ENCODE measurements around the gene CCDC81. TPM values are rescaled to one million over a fixed set of nuclear protein-coding genes. Genes with fewer than 3 reads are reported as not detected.

CCDC81 gene
- total and polyA plus RNA-seq, 4 experiments from 2014 or later = 0.20 to 1.5 (median 0.90) TPM; not detected in 1

DNA sequence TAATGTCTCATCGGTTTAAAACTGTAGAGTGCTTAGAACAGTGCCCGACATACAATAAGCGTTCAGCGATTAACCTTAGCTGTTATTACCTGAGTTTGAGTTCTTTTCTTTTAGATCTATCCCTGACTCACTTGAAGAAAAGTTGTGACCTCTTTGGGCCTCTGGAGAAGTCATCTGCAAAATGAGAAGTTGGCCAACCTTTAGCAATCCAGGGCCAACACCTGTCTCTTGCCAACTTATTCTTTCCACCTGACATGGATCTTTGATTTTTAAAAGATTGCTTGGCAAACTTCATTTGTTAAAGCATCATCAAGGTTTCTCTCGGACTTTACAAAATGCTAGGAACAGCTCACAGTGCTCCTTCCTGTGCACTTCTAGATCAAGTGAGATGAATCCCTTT, 89.3 kb downstream of the CCDC81 start:
- no peak overlapping the region for H3K4me3 Mint-ChIP-seq
- Histone ChIP-seq H3K9me3 (ENCODE audit: control insufficient read depth in 1 of 2, low read length in 2 of 2) (no peaks in the 10 kb centered on the region), H3K27ac (ENCODE audit: low read depth, low read length) (no peak overlapping the region), H3K4me1 (ENCODE audit: insufficient read depth, low read length) (no peaks in the 10 kb centered on the region), H3K27me3 (ENCODE audit: insufficient read depth, low read length) (no peaks in the 10 kb centered on the region), H3K4me3 (ENCODE audit: low read length in 2 of 2) (no peak overlapping the region), H3K36me3 (ENCODE audit: insufficient read depth, low read length) (no peaks in the 10 kb centered on the region)
- no peaks in the 10 kb centered on the region for H3K9me3 Mint-ChIP-seq
- H3K36me3 Mint-ChIP-seq = no peaks in the 10 kb centered on the region
- CTCF ChIA-PET (ENCODE audit: partially characterized antibody) = no interaction called here
- POLR2A ChIA-PET (ENCODE audit: partially characterized antibody) = no interaction called here
- H3K27me3 Mint-ChIP-seq = peaks cover 0 to 2% of the 10 kb centered on the region in 2 donors
- H3K4me1 Mint-ChIP-seq = peaks cover 0 to 2% (median 0%) of the 10 kb centered on the region in 4 donors
- intact Hi-C loops (cut with micrococcal nuclease) = no loop called here
- DNase-seq = no peak
- H3K27ac Mint-ChIP-seq = no peak overlapping the region

DNA sequence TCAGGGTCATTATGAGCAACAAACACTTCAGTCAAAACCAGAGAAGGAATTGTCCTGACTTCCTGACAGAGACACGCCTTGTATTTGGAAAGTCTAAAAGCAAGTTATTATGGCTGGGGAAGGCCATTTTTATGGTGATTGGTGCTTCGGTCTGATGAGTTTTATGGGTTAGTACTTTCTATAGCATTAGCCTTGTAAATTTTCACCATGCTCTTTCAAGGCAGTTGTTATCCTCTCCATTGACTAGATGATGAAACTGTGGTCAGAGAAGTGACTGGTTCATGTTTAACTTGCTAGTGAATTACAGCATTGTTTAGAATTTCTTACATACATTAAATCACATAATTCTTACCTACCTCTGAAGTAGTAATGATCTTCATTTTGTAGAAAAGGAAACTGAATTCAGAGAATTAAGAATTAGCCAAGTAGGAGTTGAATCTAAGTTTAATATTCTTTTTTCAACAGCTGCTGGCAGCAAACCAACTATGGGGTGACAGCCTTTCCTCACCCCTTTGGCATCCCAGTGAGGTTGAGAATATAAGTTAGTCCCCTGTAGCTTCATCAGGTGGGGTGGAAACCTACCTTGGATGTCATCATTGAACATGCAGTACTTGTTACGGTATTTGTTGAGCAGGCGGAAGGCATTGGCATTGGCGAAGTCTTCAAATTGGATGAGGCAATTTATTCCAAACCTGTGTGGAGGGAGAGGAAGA, 90.0 kb downstream of the CCDC81 start:
- Mint-ChIP-seq H3K4me3 (no peak overlapping the region), H3K9me3 (no peaks in the 10 kb centered on the region), H3K27me3 (peaks cover 0 to 2% of the 10 kb centered on the region in 2 donors), H3K4me1 (peaks cover 0 to 2% (median 0%) of the 10 kb centered on the region in 4 donors), H3K27ac (no peak overlapping the region), H3K36me3 (no peaks in the 10 kb centered on the region)
- Histone ChIP-seq H3K9me3 (ENCODE audit: control insufficient read depth in 1 of 2, low read length in 2 of 2) (no peaks in the 10 kb centered on the region), H3K27me3 (ENCODE audit: insufficient read depth, low read length) (no peaks in the 10 kb centered on the region), H3K4me1 (ENCODE audit: insufficient read depth, low read length) (no peaks in the 10 kb centered on the region), H3K36me3 (ENCODE audit: insufficient read depth, low read length) (no peaks in the 10 kb centered on the region), H3K27ac (ENCODE audit: low read depth, low read length) (no peak overlapping the region), H3K4me3 (ENCODE audit: low read length in 2 of 2) (no peak overlapping the region)
- DNase-seq = no peak
- intact Hi-C loops (cut with micrococcal nuclease) = no loop called here
- CTCF ChIA-PET (ENCODE audit: partially characterized antibody) = interaction anchor here (1.2 to 1.5 kb wide), 2 partner anchors 311 to 357 kb away, joined by 3 read pairs; no protein-coding TSS in a partner anchor
- POLR2A ChIA-PET (ENCODE audit: partially characterized antibody) = no interaction called here

DNA sequence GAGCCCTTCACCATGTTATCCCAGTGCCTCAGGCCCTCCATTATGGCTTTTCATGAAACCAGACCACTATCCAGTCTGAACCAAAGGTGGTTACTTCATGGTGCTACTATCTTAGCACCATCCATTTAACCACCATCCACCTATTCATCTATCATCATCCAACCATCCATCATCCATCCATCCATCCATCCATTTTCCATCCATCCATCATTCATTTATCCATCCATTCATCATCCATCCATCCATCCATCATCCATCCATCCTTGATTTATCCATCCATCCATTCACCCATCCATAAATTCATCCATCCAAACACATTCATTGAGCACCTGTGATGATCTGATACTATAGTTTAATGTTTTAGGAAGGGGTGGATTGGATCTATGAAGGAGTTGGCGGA, 93.5 kb downstream of the CCDC81 start:
- H3K36me3 Mint-ChIP-seq = no peaks in the 10 kb centered on the region

DNA sequence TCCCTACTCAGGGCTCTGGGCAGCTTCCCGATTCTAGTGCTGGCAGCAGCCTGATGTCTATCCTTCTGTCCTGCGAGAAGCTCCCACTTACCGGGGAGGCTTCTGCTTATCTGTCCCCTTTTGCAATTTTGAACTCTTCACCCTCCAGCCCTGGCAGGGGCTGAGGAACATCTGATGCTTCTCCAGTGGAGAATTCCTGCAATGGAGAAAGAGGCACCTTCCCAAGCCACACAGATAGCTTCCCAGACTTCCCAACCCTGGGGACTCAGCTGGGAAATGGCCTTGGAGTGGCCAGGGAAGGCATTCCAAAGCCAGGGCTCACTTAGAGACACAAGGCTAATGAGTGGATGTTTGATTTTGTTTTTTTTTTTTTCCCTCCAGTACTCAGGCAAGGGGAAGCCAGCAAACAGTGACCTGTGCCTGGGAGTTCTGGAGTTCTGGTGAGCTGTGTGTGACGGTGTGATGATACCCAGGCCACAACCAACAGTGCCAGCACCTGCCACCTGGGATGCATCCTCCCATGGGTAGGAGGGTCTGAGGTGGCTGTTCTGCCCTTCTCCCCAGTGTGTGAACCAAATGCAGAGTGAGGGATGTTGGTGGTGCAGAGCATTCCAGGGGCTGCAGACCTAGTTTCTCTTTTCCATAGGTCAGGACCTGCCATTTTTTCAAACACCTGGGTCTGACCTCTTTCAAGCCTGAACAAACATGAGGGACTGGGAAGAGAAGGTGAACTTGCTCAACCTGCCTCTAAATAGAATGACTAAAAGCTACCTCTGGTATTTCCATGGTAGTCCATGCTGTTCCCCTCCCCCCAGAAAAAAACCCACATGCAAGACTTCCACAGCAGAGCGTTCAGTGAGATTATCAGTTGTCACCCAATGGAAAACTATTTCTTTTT, 95.1 kb downstream of the CCDC81 start:
- Mint-ChIP-seq H3K4me3 (no peak overlapping the region), H3K27ac (no peak overlapping the region), H3K4me1 (no peaks in the 10 kb centered on the region), H3K27me3 (peaks cover 2% of the 10 kb centered on the region in 2 donors), H3K36me3 (no peaks in the 10 kb centered on the region), H3K9me3 (no peaks in the 10 kb centered on the region)
- Histone ChIP-seq H3K27ac (ENCODE audit: low read depth, low read length) (no peak overlapping the region), H3K4me1 (ENCODE audit: insufficient read depth, low read length) (no peaks in the 10 kb centered on the region), H3K36me3 (ENCODE audit: insufficient read depth, low read length) (no peaks in the 10 kb centered on the region), H3K27me3 (ENCODE audit: insufficient read depth, low read length) (no peaks in the 10 kb centered on the region), H3K4me3 (ENCODE audit: low read length in 2 of 2) (no peak overlapping the region), H3K9me3 (ENCODE audit: control insufficient read depth in 1 of 2, low read length in 2 of 2) (no peaks in the 10 kb centered on the region)
- DNase-seq = no peak
- POLR2A ChIA-PET (ENCODE audit: partially characterized antibody) = no interaction called here
- intact Hi-C loops (cut with micrococcal nuclease) = no loop called here
- CTCF ChIA-PET (ENCODE audit: partially characterized antibody) = interaction anchor here (1.0 to 1.4 kb wide), 3 partner anchors 12 to 15 kb away, joined by 3 to 7 read pairs (median 3); no protein-coding TSS in a partner anchor

More for the DNA sequence above, 93.5 kb downstream of the CCDC81 start:
- Histone ChIP-seq H3K27ac (ENCODE audit: low read depth, low read length) (no peak overlapping the region), H3K36me3 (ENCODE audit: insufficient read depth, low read length) (no peaks in the 10 kb centered on the region), H3K4me1 (ENCODE audit: insufficient read depth, low read length) (no peaks in the 10 kb centered on the region), H3K27me3 (ENCODE audit: insufficient read depth, low read length) (no peaks in the 10 kb centered on the region), H3K9me3 (ENCODE audit: control insufficient read depth in 1 of 2, low read length in 2 of 2) (no peaks in the 10 kb centered on the region), H3K4me3 (ENCODE audit: low read length in 2 of 2) (no peak overlapping the region)
- no peak for DNase-seq
- Mint-ChIP-seq H3K4me1 (no peaks in the 10 kb centered on the region), H3K27ac (peak overlapping the region in 2 of 7 donors; percentile 30 to 43), H3K4me3 (no peak overlapping the region), H3K9me3 (no peaks in the 10 kb centered on the region), H3K27me3 (peaks cover 0 to 2% of the 10 kb centered on the region in 2 donors)
- intact Hi-C loops (cut with micrococcal nuclease) = no loop called here
- ChIA-PET CTCF (ENCODE audit: partially characterized antibody) (interaction anchor here (1.4 kb wide), 1 partner anchor 11 kb away, joined by 7 read pairs; no protein-coding TSS in a partner anchor), POLR2A (ENCODE audit: partially characterized antibody) (no interaction called here)

Other genes starting within 250 kb of the CCDC81 start
- 10 to 100 TPM; 47.1 to 51.0 TPM for gene EED, start 130.1 kb upstream of the CCDC81 start, total RNA-seq
- gene EED, start 130.1 kb upstream of the CCDC81 start, polyA plus RNA-seq = 10 to 100 TPM; 15.5 to 26.9 TPM
- gene HIKESHI, start 72.6 kb upstream of the CCDC81 start, total RNA-seq = 10 to 100 TPM; 26.6 to 33.3 TPM
- 100 to 1,000 TPM in 1 of 2 donors, 10 to 100 TPM in 1; 82.3 to 143 TPM for gene HIKESHI, start 72.6 kb upstream of the CCDC81 start, polyA plus RNA-seq